GM18520 (cell line): Measurements from ENCODE around the gene POLR1F.
"Not testable (repeated sequence)": the region's sequence is repeated elsewhere in the genome, so short reads cannot be mapped to it uniquely, and the experiment has no call there.

Source experiments
- ATAC-seq: cut with Tn5 transposase; IDR thresholded peaks from one replicate; pipeline ENCODE4 v1.9.1; 2021; ENCODE audit not compliant: unreplicated experiment

POLR1F gene

DNA sequence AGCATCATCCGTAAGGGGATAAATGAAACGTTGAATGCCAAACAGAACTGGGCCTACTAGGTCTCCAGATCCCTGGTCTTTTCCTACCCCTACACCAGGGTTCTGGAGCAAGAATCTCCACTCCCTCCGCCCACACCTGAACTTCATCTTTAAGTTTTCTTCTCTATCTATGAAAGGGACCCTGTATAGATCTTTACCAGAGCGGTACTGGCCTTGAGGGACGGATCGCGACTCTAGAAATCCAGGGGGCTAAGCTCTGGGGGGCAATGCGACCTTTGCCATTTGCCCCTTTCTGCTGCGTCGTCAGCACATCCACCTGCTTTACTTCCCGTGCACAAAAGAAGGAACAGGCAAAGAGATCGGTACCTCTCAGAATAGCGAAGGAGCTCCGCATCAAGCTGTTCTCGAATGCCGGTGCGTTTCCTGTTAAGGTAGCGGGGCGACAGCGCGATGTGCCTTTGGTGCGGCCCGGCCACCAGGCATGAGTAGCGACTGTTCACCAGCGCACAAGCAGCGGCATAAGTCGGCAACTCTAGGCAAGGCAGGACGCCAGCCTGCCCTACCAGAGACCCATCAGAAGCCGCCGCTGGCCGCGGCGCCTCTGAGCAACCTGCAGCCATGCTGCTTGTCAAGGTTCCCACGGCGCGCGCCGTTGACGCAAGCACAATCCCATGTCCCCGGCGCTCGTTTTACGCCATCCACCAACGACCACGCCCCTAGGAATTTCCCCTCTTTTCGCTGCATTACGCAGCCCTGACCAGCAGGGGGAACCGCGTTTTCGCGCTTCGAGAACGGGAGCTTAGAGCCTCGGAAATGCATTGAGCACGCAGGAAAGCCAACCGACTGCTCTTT lies at the start of gene POLR1F:
TSS of gene POLR1F (minus strand) at position 641 of the 852 bp plus-strand sequence. CDS start at position 620, 21 bp downstream.
- peak; percentile 96 for ATAC-seq

DNA sequence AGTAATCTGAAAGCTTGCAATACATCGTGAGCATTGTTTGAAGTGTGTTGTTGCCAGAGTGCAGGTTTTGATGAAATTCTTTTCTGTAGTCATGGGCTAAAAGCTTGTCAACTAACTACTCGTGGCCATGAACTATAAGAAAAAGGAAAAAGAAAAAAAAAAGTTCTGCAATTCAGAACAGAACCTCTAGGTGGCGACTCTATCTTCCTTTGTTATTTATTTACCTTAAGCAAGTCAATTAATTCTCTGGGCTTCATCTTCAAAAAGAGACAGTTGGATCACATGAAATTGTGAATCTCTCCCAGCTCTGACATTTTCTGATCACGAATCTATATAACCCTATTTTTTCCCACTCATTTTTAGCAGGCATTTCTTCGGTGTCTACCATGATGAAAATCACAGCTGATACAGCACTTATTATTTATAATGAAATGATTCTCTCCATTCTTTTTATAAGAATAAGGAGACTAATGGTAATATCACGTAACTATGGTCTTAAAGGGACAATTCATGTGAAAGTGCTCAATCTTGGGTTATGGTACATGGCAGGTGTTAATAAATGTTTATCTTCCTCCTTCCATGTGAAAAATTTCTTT lies 45.8 kb upstream of the POLR1F start:
- no peak for ATAC-seq

DNA sequence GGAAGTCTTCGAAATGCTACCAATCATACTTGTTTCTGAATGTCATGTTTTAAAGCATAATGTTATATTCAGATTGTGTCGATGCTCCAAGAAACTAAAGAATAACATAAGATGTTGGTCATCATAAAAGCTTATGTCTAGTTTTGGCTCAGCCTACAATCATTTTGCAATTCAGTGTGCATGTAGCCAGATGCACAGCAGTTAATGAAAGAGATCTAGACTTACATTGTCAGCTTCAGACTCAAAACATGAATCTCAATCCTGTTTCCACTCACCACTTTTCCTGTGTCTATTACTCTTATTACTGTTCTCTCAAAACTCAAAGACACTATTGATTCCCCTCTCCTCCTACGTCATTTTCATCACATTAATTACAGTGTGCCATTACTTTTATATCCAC lies 43.2 kb upstream of the POLR1F start:
- no peak for ATAC-seq

DNA sequence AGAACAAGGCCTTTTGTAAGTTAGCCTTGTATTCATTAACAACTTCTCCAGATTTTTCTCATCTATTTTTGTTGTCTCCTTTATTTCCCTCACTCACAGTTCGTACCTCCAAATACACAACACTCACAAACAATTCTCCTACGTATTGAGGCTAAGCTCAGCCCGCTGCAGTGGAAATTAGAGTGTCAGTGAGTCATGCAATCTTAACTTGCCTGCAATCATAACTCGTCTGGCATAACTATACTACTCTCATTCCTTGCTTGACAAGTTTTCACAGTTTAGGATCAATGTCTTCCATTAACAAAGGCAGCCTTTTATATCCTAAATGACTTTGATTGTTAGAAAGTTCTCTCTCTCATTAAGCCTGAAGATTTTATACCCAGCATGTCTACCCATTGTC lies 40.8 kb upstream of the POLR1F start:
- ATAC-seq = no peak

DNA sequence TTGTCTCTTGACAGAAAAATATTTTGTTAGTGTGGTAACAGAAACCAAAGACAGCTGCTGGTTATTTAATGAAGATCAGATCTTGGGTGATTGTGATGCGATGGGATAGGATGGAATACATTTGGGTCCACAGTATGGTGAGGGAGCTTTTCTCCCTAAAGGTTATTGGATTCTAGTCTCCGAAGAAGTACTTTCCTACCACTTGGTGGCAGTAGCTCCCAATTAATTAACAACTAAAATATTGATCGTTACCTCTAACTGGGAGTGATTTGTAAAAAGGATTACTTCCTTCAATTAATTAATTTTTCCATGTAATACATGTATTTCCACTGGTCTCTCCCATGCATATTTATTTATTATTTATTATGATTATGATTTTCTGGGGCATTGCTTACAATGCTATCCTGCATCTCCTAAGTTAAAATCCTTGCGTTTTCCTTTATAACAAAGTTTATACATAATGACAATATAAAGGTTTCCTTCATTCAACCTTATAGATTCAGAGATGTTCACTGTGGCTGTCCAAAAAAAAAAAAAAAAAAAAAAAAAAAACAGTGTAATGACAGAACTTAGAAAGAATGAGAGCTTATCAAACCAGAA lies 39.0 kb upstream of the POLR1F start:
- no peak for ATAC-seq

DNA sequence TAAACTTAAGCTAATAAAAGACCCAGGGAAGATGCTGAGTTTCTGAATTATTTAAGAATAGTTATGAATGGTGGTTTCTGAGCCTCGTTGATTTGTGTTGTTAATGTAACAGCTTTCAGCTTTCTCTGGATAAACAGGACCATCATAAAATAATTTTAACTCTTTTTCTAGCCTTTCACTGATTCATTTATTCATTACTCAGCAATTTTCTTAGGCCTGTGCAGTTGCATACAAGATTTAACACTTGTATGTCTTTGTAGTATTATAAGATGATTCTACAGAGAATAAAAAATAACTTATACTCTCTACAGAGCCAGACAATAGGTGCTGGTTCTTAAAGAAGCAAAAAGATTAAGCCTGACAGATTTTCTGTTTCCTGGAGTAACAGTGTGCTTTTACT lies 35.2 kb upstream of the POLR1F start:
- ATAC-seq = no peak

DNA sequence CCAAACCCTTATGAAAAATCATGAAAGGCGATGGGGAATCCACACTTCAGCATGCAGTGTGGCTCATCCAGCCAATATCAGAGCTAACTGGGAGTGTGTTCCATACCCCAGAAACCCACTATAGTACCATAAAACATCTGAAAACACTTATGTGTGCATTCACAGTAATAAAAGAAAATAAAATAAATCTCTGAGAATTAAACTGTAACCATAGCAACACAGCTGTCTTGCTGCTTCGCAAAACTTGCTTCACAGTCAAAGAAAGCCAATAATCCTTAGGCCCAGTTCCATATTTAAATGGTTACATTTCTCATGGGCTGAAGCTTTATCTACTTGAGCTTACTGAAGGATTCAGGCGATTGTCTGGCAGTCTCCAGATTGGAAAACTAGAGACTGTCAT lies 19.9 kb upstream of the POLR1F start:
- no peak for ATAC-seq

DNA sequence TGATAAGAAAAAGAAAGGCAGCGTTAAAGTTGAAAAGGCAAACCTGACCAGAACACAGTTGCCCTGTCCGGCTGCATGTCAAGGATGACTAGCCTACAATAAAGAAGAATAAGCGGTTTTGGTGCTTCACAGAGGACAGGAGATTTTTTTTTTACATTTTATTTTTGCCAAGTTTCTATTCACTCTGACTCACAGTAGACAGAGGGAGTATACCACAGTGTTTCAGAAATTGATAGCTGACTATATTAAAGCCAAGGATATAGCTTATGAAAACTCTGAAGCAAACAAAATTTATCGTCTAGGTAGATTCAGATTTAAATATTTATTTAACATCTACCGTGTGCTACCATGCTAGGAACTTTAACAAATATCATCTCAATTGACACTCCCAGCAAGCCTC lies 16.9 kb upstream of the POLR1F start:
- ATAC-seq = no peak

GRCh38 chr7:19715499-19715898 lies 6.7 kb upstream of the POLR1F start:
- ATAC-seq = no peak

- ATAC-seq = no peak
Observed at GRCh38 chr7:19713676-19714075, 4.8 kb upstream of the POLR1F start.

DNA sequence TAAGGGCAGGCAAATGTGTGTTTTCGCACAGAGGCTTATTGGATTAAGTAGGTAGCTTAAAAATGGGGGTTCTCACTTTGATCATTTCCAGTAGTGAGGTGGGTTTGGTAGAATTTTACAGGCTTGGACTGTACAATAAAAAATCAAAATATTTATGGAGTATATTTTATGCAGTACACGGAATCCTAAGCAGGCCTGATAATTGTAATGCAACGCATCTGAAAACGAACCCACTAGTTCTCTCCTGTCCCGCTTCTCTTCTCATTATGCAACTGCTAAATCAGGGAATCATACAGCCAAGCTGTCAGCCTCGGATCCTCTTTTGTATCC lies 377 bp upstream of the POLR1F start:
- no peak for ATAC-seq

- ATAC-seq = no peak
Observed at GRCh38 chr7:19707240-19707639, 1.6 kb downstream of the POLR1F start.

- ATAC-seq = no peak
Observed at GRCh38 chr7:19705663-19706062, 3.2 kb downstream of the POLR1F start.

DNA sequence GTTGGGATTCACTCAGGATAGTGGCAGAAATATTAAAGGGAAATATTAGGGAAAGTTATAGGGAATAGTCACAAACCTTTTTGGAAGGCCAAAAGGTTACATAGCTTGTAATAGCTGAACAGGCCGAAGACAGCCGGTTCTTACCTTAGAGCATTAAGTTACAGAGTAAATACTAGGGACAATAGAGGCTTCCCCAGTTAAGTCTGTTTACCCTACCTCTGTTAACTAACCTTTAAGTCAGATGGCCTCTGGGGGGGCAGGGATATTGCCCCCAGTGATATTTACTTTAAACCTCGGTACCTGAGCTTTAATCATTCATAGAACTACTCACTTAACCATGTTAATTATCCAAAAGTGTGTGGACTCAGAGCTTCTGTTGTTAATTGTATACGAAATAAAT lies 7.4 kb downstream of the POLR1F start:
- ATAC-seq = no peak

GRCh38 chr7:19700936-19701335 lies 7.9 kb downstream of the POLR1F start:
- no peak for ATAC-seq

- ATAC-seq = no peak
Observed at GRCh38 chr7:19698331-19698730, 10.5 kb downstream of the POLR1F start.

DNA sequence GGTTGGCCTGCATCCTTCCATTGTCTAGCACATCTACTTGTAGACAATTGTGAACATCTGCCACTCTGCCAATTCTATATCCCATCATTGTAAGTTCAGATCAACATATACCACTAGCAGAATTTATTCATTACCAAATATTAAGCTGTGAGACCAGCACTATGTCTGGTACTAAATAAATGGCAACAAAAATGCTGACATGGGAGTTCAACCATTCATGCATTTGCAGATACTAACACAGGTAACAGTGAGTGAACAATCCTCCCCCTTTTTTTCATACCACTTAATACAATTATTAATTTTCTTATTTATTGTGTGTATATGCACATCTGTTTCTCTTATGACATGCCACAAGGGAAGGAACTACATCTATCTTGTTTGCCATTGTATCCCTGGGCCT lies 11.9 kb downstream of the POLR1F start:
- ATAC-seq = no peak

DNA sequence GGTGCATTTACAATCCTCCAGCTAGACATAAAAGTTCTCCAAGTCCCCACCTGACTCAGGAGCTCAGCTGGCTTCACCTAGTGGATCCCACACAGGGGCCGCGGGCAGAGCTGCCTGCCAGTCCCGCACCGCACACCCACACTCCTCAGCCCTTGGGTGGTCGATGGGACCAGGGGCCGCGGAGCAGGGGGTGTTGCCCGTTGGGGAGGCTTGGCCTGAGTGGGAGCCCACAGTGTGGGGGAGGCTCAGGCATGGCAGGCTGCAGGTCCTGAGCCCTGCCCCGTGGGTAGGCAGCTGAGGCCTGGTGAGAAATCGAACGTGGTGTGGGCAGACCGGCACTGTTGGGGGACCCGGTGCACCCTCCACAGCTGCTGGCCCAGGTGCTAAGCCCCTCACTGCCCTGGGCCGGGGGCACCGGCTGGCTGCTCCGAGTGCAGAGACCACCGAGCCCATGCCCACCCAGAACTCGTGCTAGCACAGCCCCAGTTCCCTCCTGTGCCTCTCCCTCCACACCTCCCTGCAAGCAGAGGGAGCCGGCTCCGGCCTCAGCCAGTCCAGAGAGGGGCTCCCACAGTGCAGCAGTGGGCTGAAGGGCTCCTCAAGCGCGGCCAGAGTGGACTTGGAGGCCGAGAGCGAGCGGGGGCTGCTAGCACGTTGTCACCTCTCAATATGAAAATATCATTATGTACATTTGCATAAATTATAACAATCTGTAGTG lies 16.6 kb downstream of the POLR1F start:
- ATAC-seq = no peak

DNA sequence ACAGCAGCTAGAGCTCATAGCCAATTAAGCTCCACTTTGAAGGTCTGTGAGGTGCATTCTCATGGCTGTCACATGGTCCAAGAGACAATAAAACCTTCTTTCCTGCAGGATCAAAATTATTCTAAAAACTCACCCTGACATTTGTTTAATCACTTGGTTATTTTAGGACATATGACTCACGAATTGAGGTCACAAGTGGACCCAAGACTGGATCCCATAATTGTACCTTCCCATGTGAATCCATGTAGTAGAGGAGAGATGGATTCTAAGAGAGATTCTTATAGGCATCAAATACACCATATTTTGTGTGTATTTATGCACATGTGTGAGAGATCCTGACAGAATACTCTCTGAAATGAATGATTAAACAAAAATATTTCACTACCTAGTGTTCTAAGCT lies 18.1 kb downstream of the POLR1F start:
- ATAC-seq = no peak

DNA sequence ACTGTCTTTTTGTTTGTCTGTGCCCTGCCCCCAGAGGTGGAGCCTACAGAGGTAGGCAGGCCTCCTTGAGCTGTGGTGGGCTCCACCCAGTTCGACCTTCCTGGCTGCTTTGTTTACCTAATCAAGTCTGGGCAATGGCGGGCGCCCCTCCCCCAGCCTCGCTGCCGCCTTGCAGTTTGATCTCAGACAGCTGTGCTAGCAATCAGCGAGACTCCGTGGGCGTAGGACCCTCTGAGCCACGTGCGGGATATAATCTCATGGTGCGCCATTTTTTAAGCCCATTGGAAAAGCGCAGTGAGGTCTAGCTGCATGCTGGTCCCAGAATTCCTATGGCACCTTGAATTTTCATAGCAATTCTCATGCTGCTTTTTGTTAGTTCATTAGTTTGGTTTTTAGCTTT lies 19.7 kb downstream of the POLR1F start:
- not testable (repeated sequence) for ATAC-seq

- ATAC-seq = no peak
Observed at GRCh38 chr7:19681596-19681995, 27.2 kb downstream of the POLR1F start.

DNA sequence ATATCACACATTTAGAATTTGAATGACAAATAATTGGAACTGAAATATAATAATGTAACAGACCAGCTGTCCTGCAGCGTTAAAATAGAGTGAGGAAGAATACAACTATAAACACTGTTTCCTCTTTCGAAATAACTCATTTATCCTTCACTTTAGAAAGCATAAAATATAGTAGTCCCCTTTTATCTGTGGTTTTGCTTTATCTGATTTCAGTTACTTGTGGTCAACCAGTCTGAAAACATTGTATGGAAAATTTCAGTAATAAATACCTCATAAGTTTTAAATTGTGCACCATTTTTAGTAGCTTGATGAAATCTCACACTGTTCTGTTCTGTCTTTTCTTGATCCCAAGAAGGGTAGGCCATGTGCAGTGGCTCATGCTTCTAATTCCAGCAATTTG lies 31.7 kb downstream of the POLR1F start:
- no peak for ATAC-seq
